Measurements from ENCODE around the gene ADAMTSL1.

ADAMTSL1 gene

DNA sequence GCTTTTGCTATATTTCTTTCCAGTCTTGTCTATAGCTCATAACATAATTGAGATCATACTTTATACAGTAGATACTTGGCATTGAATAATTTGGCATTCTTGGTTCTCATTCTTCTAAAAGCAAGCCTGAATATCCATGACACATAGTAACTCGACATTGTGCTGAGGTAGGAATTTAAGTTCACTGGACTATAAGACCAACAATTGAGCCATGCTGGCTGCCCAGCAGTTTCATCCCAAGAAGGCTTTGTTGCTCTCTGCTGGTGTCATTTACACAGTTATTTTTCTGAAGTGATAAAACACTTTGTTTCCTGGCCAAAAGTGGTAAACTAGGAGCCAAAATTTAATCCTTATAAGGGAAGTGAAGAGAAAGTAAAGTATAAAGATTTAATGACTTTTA lies 192.0 kb downstream of the ADAMTSL1 start:
- DNase-seq (ENCODE audit: low read depth in 2 of 2) = no peak

DNA sequence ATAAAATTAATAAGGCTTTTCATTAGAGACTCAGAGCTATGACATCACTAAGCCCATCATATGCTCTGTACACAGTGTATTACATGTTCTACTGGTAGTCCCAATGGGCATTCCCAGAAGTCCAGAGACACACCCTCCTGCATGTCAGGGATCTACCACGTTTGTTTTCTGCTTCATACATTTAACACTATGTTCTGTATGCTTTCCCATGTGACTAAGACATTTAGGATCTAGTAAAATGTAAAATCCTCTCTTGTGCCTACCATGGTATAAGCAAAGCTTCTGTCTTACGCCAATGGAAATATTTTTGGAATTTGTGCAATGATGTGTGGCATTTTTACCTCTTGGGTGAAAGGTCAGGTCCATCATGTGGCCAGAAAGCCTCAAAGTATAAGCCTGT lies 192.4 kb downstream of the ADAMTSL1 start:
- DNase-seq (ENCODE audit: low read depth in 2 of 2) = no peak

DNA sequence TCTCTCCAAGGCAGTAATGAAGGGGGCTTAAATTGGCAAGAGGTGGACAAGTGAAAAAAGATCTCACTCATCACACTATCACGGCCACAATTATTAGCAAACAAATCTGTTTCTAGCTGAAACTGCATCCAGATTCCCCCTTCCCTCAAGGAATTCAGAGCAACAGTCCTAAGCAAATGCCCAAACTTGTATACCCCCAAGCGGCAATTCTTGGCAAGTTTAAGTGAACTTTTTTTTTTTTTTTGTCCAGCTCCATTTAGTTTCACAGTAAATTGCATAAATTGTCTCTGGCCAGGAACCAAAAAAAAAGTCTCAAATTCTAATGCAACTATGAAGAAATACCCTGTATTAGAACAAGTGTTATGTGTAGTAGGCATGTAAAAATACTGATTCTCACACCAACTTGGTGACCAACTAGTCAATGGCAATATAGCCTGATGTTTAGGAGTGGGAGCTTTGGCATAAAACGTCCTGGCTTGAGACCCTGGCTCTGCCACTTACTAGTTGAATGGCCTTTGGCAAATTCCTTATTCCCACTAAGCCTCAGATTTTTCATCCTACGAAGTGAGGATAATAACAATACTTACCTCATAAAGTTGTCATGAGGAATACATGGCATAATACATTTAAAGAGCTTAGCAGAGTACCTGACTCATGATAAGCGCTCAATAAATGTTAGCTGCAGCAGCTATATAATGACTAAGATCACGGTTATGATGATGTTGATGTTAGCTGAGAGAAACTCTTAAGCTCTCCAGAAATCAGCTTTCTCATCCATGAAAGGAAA lies 193.2 kb downstream of the ADAMTSL1 start:
- no peak for DNase-seq (ENCODE audit: low read depth in 2 of 2)

DNA sequence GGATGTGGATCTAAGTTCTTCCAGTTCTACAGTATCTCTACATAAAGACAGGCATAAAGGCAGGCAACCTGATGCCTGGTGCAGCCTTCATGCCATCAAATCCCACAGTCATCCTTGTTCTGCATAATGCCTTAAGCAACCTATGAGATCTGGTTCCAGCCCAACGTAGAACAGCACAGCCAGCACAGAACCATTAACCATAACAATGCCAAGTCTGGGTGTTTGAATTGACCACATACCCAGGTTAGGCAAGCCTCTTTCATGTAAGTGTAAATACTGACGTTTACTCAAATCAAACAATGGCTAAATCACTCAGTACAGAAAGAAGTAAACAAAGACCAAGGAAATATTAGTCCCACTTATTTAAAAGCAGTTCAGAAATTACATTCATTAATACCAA lies 195.0 kb downstream of the ADAMTSL1 start:
- DNase-seq (ENCODE audit: low read depth in 2 of 2) = no peak

DNA sequence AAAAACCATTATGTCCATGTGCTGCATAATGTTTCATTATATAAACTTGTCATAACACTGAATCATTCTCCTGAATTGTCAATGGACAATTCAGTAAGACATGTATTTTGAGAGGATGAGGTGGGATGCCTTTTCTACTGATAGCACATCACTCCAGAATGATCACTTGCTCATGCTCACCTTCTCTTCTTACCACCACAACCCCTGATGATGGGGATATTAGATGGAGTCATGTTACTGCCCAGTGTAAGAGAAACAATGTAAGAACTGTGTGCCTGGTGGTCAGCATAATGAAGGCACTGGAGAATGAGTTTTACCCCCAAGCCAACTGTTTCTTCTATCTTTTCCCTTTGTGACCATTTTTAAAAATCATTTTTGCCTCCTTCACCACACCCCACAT lies 198.8 kb downstream of the ADAMTSL1 start:
- DNase-seq (ENCODE audit: low read depth in 2 of 2) = no peak

DNA sequence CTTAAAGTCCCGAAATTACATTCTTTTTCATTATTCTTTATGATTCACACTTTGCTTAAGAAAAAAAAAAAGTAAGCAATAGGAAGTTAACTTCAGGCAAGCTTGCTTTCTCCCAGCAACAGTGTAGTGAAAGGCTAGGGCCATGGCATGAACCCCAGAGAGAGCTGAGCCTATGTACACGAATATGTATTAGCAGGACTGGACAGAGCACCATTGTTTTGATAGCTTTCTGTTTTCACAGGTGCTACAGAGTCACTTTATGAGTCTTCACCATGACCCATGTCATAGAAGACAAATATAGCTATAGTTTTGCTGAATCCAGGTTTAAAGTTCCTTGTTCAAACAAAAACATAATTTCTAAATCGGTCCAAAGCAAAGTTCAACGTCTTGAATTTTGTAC lies 199.2 kb downstream of the ADAMTSL1 start:
- DNase-seq (ENCODE audit: low read depth in 2 of 2) = no peak

DNA sequence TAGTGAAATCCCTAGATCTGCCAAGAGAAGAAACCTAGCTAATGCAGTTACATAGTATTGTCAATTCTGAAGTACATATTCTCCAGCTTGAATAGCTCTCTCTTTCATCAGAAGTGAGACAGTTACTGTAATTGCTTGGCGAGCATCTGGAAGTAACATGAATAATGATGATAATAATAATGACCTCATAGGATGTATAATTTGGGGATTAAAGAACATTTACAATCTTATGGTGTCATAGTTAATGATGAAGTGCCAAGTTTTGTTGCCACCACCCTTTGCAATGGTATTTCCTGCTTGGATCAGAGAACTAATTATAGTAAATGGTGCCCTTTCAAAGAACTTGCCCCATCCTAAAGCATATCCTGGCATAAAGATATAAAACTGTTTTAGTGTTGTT lies 201.4 kb downstream of the ADAMTSL1 start:
- no peak for DNase-seq (ENCODE audit: low read depth in 2 of 2)

DNA sequence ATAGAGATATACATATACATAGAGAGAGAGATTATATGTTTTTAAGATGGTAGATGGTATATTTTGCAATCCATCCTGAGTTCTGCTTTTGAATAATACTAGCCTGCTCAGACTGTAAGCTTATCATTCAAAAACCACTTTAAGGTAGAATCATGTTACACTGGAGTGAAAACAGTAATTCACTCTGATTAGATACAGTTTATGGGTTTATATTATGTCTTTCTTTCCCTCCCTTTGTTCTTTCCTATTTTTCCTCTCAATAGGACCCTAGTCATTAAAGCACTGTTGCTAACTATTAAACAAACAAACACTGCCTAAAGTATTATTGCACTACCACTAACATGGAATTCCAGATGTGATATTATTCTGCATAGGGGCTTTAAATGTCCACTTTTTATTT lies 202.0 kb downstream of the ADAMTSL1 start:
- no peak for DNase-seq (ENCODE audit: low read depth in 2 of 2)

DNA sequence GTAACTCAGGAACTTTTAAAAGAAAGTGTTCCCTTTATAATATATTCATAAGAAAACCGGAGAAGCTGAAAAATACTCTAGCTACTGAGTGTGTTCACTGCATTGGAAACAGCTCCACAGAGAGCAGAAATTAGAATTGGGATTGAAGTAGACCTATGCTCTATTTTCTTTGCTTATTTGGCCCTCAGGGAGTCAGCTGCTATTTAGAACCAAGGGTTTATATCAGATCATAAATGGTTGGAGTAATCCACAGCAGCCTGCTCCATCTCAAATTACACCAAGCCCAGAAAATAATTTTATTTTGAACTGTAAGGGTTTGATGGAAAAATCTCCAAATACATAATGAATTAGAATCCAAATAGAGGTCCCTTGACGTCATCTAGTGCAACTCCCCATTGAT lies 202.6 kb downstream of the ADAMTSL1 start:
- no peak for DNase-seq (ENCODE audit: low read depth in 2 of 2)

DNA sequence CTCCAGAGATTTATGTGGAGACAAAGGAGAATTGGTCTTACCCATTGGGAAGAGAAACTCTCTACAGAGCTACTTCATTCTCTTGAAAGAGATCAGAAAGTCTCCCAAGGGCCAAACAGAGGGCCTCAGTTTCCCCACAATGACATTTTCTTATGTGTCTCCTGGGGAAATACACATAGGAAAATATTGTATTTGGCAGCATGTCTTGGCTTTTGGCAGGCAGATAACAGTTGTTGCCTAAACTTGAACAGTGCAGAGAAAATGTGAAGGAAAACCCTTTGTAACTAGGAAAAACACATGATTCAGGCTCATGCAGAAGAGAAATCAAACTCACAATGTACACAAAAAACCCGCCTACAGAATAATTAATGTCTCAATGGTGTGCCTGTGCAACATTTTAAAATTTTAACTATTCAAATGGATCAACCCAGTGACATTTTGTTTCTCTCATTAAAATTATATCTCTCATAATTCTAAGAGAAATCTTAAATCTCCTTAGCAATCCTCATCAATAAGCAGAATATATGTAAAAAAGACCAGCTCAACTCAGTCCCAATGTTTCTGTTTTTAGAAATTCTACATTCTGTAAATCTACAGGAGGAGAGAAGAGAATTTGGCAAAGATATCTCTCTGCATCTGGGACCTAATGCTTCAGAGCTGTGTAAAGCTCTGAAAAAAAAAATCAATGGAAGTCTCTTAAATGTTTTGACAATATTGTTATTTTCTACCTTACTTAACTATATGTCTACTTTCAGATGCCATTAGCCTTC lies 205.1 kb downstream of the ADAMTSL1 start:
- DNase-seq (ENCODE audit: low read depth in 2 of 2) = no peak

DNA sequence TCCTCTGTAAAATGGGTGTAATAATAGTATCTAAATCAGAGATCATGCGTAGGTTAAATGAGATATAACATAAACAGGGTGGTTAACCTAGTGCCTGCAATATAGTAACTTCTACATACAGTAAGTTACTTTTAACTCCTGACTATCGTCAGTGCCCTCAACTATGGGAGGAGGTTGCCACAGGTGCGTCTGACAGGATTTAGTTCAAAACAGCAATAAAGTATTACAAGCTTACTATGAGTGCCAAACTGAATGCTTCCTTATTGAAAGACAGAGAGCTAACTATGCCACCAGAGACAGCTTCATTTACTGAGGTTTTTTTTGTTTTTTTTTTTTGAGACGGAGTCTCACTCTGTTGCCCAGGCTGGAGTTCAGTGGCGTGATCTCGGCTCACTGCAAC lies 209.0 kb downstream of the ADAMTSL1 start:
- no peak for DNase-seq (ENCODE audit: low read depth in 2 of 2)

DNA sequence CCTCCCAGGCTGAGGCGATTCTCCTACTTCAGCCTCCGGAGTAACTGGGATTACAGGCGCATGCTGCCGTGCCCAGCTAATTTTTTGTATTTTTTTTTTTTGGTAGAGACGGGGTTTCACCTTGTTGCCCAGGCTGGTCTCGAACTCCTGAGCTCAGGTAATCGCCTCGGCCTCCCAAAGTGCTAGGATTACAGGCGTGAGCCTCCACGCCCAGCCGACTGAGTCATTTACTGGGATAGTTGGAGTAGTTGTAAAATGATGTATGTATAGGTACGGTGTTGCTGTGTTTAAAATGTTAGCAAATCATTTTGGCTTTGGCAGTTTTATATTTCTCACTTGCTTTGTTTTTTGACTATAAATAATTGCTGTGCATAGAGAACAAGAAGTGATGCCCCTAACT lies 209.4 kb downstream of the ADAMTSL1 start:
- no peak for DNase-seq (ENCODE audit: low read depth in 2 of 2)

DNA sequence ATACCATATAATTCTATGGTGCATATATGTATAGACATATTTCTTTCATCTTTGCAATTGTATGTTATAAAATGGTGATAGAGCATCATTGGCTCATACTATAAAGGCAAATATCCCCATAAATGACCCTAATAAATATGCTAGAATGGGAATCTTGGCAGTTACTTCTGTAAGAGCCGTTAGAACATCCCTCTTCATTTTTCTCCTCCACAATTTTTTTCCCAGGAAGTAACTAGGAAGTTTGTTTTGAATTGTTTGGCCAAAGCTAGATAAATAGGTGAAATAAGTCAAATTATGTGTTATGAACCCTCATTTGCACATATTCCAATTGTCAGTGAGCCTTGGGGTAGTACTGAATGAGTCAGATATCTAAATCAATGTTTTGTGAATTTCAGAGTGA lies 209.9 kb downstream of the ADAMTSL1 start:
- DNase-seq (ENCODE audit: low read depth in 2 of 2) = no peak

DNA sequence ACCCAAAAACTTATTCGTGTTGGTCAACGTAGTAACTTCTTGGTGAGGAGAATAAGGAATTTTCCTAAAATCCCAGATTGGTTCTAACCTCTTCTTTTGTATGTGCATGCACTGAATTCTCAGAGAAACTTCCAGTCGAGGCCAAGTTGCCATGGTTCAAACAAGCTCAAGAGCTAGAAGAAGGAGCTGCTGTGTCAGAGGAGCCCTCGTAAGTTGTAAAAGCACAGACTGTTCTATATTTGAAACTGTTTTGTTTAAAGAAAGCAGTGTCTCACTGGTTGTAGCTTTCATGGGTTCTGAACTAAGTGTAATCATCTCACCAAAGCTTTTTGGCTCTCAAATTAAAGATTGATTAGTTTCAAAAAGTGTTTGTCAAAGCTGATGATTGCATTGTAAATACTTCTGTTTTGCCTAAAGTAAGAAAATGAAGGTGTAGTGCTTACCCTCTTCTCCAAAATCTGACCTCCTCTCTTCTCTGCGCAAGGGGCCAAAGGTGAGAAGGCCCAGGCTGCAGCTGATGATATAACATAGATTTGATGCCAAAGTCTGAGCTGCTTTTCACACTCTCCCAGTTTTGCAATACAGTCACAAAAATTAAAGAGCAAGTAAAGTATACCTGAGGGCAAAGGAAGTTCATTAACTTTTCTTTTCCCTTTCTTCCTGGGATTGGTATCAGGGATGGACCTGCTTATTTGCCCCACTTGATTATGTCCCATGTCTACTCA lies 210.8 kb downstream of the ADAMTSL1 start:
- no peak for DNase-seq (ENCODE audit: low read depth in 2 of 2)

DNA sequence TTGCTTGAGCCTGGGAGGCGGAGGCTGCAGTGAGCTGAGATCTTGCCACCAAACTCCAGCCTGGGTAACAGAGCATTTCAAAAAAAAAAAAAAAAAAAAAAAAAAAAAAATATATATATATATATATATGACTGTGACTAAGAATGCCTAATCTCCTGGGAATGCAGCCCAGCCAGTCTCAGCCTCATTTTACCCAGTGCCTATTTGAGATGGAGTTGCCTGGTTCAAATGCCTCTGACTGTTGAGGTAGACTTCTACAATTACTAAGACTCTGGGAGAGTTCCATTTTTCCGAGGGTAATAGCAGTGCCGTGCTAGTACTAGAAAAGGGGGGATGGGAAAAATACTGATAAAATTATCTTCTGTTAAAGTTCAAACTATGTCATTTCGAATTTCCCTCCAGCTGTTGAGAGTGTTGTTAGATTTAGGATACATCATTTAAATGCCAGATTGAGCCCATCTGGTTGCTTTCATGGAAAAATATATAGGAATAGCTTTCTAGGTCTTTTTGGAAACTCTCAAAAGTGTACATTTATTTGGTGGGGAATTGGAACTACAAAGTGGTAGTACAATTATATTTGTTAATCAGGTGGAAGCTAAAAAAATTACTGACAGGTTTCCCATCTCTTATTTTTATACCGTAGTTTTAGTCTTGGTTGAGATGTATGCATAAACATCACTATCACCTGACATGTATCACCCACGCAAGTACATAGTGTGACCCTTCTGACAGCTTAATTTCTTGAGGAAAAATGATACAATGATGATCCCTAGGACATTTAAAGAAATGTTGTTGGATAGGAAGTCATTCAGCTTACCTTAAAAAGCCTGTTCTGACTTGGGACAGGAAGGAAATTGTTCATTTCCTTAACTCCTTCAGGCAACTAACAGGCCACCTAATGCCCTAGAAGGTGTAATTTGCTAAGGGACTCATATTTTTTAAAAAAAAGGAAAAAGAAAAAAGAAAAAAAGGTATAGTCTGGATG lies 214.9 kb downstream of the ADAMTSL1 start:
- no peak for DNase-seq (ENCODE audit: low read depth in 2 of 2)

DNA sequence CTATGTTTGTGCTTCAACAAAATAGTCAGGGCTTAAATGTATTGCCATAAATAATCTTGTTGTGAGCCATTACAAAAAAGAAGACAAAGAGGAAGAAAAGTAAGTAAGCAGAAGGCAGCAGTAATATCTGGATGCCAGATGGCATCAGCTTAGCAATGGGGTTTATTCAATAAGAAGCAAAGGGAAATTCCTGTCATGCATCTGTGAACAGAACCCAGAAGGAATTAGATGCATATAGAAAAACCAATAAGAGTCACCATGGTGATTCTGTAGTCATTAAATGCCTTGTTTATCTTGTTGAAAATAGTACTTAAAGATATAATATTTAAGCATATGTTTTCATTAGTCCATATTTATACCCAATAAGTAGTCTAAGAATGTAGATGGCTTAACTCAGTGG lies 216.0 kb downstream of the ADAMTSL1 start:
- no peak for DNase-seq (ENCODE audit: low read depth in 2 of 2)

DNA sequence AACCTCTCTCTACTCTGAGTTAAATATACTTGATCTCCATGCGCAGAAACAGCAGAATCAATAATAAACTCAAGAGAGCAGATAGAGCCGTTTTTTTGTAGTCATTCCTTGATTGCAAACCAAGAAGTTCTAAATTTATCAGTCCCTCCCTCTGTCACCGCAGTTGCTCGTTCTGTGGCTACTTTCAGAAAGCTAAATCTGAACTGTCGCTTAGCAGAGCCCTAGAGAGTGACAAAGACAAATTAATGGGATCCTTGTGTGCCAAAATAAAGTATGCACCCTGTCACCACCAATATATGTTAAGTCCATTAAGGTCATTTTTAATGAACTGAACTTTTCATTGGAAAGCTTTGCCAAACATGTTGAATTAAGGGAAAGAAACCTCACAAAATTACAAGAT lies 218.3 kb downstream of the ADAMTSL1 start:
- no peak for DNase-seq (ENCODE audit: low read depth in 2 of 2)

DNA sequence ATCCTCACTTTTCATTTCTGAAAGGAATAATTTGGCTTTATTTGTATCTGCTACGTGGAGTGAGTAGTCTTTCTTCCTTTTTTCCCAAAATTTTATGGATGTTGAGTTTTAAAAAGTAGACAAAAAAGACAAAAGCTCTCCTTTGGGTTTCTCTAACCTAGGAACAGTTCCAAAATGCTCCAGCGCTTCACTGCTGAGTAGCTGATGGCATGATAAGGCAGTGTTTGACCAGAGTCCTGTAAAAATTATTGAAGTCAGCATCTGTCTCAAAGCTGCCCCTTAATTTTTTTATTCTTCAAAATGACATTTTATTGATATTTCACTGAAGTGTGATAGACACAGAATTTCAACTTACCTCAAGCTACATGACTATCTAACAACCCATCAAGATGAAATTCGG lies 219.0 kb downstream of the ADAMTSL1 start:
- no peak for DNase-seq (ENCODE audit: low read depth in 2 of 2)

DNA sequence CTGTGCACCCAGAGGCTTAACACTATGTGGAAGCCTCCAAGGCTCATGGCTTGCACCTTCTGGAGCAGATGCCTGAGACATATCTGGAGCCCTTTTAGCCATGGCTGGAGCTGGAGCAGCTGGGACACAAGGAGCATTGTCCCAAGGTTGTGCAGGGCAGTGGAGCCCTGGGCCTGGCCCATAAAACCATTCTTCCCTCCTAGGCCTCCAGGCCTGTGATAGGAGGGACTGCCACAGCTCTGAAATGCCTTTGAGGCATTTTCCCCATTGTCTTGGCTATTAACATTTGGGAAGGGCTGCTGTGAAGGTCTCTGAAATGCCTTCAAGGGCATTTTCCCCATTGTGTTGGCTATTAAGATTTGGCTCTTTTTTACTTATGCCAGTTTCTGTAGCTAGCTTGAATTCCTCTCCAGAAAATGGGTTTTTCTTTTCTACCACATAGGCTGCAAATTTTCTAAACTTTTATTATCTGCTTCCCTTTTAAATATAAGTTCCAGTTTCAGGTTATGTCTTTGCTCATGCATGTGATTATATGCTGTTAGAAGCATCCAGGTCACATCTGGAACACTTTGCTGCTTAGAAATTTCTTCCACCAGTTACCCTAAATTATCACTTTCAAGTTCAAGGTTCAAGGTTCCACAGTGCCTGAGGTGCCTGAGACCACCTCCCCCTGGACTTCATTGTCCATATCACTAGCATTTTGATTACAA lies 221.2 kb downstream of the ADAMTSL1 start:
- DNase-seq (ENCODE audit: low read depth in 2 of 2) = no peak

DNA sequence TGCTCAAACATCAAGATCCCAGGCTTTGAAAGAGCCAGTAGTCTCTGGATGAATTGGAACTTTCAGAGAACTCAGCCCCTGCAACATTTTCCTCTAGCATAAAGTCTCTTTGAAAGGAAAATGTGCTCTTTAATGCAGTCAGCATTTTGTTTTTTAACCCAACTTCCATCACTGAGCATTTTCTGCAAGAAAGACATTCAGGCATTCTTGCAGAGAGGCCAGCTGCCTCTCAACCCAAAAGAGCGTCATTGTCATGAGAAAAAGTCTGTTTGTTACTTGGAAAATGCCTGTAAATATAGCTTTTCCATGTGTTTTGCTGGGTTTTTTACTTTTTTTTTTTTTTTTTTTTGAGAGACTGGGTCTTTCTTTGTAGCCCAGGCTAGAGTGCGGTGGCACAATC lies 225.0 kb downstream of the ADAMTSL1 start:
- no peak for DNase-seq (ENCODE audit: low read depth in 2 of 2)

DNA sequence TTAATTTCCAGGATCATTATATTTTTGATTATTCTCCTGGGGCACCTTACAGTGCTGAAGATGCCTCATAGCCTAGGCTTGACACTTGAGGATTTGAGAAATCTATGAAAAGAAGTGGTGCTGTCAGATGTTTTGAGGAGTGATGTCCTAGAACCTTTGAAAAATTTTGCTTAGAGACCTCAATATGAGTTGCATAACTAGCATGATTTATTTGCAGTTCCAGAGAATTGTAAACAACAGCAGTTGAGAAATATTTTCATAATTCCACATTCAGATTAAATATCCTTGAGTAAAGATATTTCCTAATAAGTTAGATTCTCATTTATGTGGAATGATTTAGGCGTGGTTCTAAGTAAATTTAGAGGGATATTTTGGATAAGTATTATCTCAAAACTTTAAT lies 225.8 kb downstream of the ADAMTSL1 start:
- no peak for DNase-seq (ENCODE audit: low read depth in 2 of 2)
